Stimulated activated naive CD8-positive, alpha-beta T cell treated with anti-CD3 and anti-CD28 coated beads, Interleukin-15, amount 100 ng/mL, for 72 hours (primary cell): Measurements from ENCODE around the gene TAF1B.
A peak's percentile ranks its signal among the peaks of the same experiment; 100 is the strongest.
"Not testable (repeated sequence)": the region's sequence is repeated elsewhere in the genome, so short reads cannot be mapped to it uniquely, and the experiment has no call there.

Source experiments
- ATAC-seq: fragments of 150-1000 bp; cut with Tn5 transposase; 2 replicates; pipeline ENCODE4 v1.10.0; 2021; ENCODE audit warnings: mild to moderate bottlenecking, moderate library complexity
- DNase-seq, 2 donors: peaks; one replicate each; pipeline ENCODE4 v3.0.0; 2021 to 2022
- H3K27ac Mint-ChIP-seq, 2 donors: one replicate each; pipeline ENCODE4 v1.8.0; 2022; ENCODE audit warnings: mild to moderate bottlenecking in 2 of 2, mixed read lengths in 2 of 2, moderate library complexity in 2 of 2
- H3K27me3 Mint-ChIP-seq: one replicate; pipeline ENCODE4 v1.8.0; 2022; ENCODE audit warnings: mixed read lengths
- H3K4me1 Mint-ChIP-seq: one replicate; pipeline ENCODE4 v1.8.0; 2022; ENCODE audit warnings: mild to moderate bottlenecking, mixed read lengths
- H3K4me3 Mint-ChIP-seq, 2 donors: one replicate each; pipeline ENCODE4 v1.8.0; 2022; ENCODE audit warnings: mild to moderate bottlenecking in 2 of 2, mixed read lengths in 2 of 2, moderate library complexity in 1 of 2
- H3K9me3 Mint-ChIP-seq, 2 donors: one replicate each; pipeline ENCODE4 v1.8.0; 2022; ENCODE audit warnings: mixed read lengths in 2 of 2

Gene TAF1B

GRCh38 chr2:9918275-9918674, 75.0 kb downstream of the TAF1B start:
- peaks cover 13% of the 10 kb centered on the region for H3K4me1 Mint-ChIP-seq
- H3K27me3 Mint-ChIP-seq, result no peaks in the 10 kb centered on the region
- no peak overlapping the region for H3K27ac Mint-ChIP-seq
- no peaks in the 10 kb centered on the region for H3K9me3 Mint-ChIP-seq
- DNase-seq (no peak), ATAC-seq (no peak)
- H3K4me3 Mint-ChIP-seq, result no peak overlapping the region

GRCh38 chr2:9919512-9919911, 76.2 kb downstream of the TAF1B start:
- H3K9me3 Mint-ChIP-seq, result no peaks in the 10 kb centered on the region
- ATAC-seq (no peak), DNase-seq (no peak)
- no peak overlapping the region for H3K4me3 Mint-ChIP-seq
- H3K4me1 Mint-ChIP-seq, result peaks cover 7% of the 10 kb centered on the region
- H3K27ac Mint-ChIP-seq, result no peak overlapping the region
- H3K27me3 Mint-ChIP-seq, result no peaks in the 10 kb centered on the region

- not testable (repeated sequence) for H3K27ac Mint-ChIP-seq, ATAC-seq, H3K27me3 Mint-ChIP-seq, H3K4me1 Mint-ChIP-seq, DNase-seq, H3K4me3 Mint-ChIP-seq, H3K9me3 Mint-ChIP-seq
Observed at GRCh38 chr2:9927020-9927419, 83.7 kb downstream of the TAF1B start.

GRCh38 chr2:9937258-9937657, 94.0 kb downstream of the TAF1B start:
- no peak overlapping the region for H3K4me3 Mint-ChIP-seq
- no peaks in the 10 kb centered on the region for H3K4me1 Mint-ChIP-seq
- H3K27ac Mint-ChIP-seq, result peak overlapping the region in 1 of 2 donors; percentile 34
- no peaks in the 10 kb centered on the region for H3K27me3 Mint-ChIP-seq
- ATAC-seq (no peak), DNase-seq (no peak)
- no peaks in the 10 kb centered on the region for H3K9me3 Mint-ChIP-seq

- Mint-ChIP-seq H3K27me3 (no peaks in the 10 kb centered on the region), H3K27ac (peak overlapping the region in 1 of 2 donors; percentile 60), H3K4me3 (no peak overlapping the region), H3K9me3 (no peaks in the 10 kb centered on the region), H3K4me1 (no peaks in the 10 kb centered on the region)
- peak; percentile 9 for ATAC-seq
- no peak for DNase-seq
Observed at GRCh38 chr2:9937968-9938367, 94.7 kb downstream of the TAF1B start.

GRCh38 chr2:9939587-9940485, 96.6 kb downstream of the TAF1B start:
- Mint-ChIP-seq H3K9me3 (no peaks in the 10 kb centered on the region), H3K27ac (no peak overlapping the region), H3K4me3 (no peak overlapping the region), H3K27me3 (peaks cover 5% of the 10 kb centered on the region), H3K4me1 (no peaks in the 10 kb centered on the region)
- no peak for DNase-seq
- no peak for ATAC-seq

- H3K27ac Mint-ChIP-seq, result no peak overlapping the region
Observed at GRCh38 chr2:9941196-9941995, 98.1 kb downstream of the TAF1B start.

GRCh38 chr2:9941996-9942390, 98.7 kb downstream of the TAF1B start:
- Mint-ChIP-seq H3K4me3 (no peak overlapping the region), H3K9me3 (no peaks in the 10 kb centered on the region), H3K4me1 (no peaks in the 10 kb centered on the region), H3K27me3 (peaks cover 26% of the 10 kb centered on the region), H3K27ac (no peak overlapping the region)
- DNase-seq (no peak), ATAC-seq (no peak)

More at GRCh38 chr2:9941196-9941995, 98.1 kb downstream of the TAF1B start:
- peaks cover 20% of the 10 kb centered on the region for H3K27me3 Mint-ChIP-seq
- no peak overlapping the region for H3K4me3 Mint-ChIP-seq
- no peaks in the 10 kb centered on the region for H3K4me1 Mint-ChIP-seq
- H3K9me3 Mint-ChIP-seq, result no peaks in the 10 kb centered on the region
- DNase-seq, result no peak
- no peak for ATAC-seq

- ATAC-seq (no peak), DNase-seq (no peak)
- Mint-ChIP-seq H3K4me3 (no peak overlapping the region), H3K27me3 (peaks cover 40% of the 10 kb centered on the region), H3K9me3 (no peaks in the 10 kb centered on the region), H3K4me1 (no peaks in the 10 kb centered on the region), H3K27ac (no peak overlapping the region)
Observed at GRCh38 chr2:9944330-9944758, 101.1 kb downstream of the TAF1B start.

- DNase-seq (no peak), ATAC-seq (no peak)
- H3K9me3 Mint-ChIP-seq, result no peaks in the 10 kb centered on the region
- H3K27ac Mint-ChIP-seq, result no peak overlapping the region
- H3K4me1 Mint-ChIP-seq, result peaks cover 4% of the 10 kb centered on the region
- no peak overlapping the region for H3K4me3 Mint-ChIP-seq
- peaks cover 52% of the 10 kb centered on the region for H3K27me3 Mint-ChIP-seq
Observed at GRCh38 chr2:9945596-9945995, 102.3 kb downstream of the TAF1B start.

GRCh38 chr2:9946076-9946475, 102.8 kb downstream of the TAF1B start:
- no peak overlapping the region for H3K4me3 Mint-ChIP-seq
- DNase-seq (no peak), ATAC-seq (no peak)
- no peaks in the 10 kb centered on the region for H3K9me3 Mint-ChIP-seq
- peaks cover 55% of the 10 kb centered on the region for H3K27me3 Mint-ChIP-seq
- peaks cover 6% of the 10 kb centered on the region for H3K4me1 Mint-ChIP-seq
- H3K27ac Mint-ChIP-seq, result no peak overlapping the region

- no peak for ATAC-seq
- H3K27me3 Mint-ChIP-seq, result peaks cover 55% of the 10 kb centered on the region
Observed at GRCh38 chr2:9946818-9947217, 103.5 kb downstream of the TAF1B start.

GRCh38 chr2:9948721-9949120, 105.4 kb downstream of the TAF1B start:
- ATAC-seq (no peak), DNase-seq (no peak)
- Mint-ChIP-seq H3K27me3 (peaks cover 74% of the 10 kb centered on the region), H3K9me3 (no peaks in the 10 kb centered on the region), H3K4me3 (no peak overlapping the region), H3K27ac (no peak overlapping the region), H3K4me1 (peaks cover 6% of the 10 kb centered on the region)

More at GRCh38 chr2:9946818-9947217, 103.5 kb downstream of the TAF1B start:
- Mint-ChIP-seq H3K9me3 (no peaks in the 10 kb centered on the region), H3K4me3 (no peak overlapping the region), H3K4me1 (peaks cover 6% of the 10 kb centered on the region), H3K27ac (no peak overlapping the region)
- no peak for DNase-seq

- Mint-ChIP-seq H3K4me3 (peak overlapping the region in 1 of 2 donors; percentile 20), H3K27ac (no peak overlapping the region), H3K27me3 (peaks cover 81% of the 10 kb centered on the region), H3K9me3 (no peaks in the 10 kb centered on the region), H3K4me1 (peaks cover 6% of the 10 kb centered on the region)
- no peak for DNase-seq
- ATAC-seq, result no peak
Observed at GRCh38 chr2:9949239-9949991, 106.1 kb downstream of the TAF1B start.

- Mint-ChIP-seq H3K27ac (no peak overlapping the region), H3K4me1 (peaks cover 6% of the 10 kb centered on the region), H3K9me3 (no peaks in the 10 kb centered on the region), H3K27me3 (peaks cover 80% of the 10 kb centered on the region), H3K4me3 (peak overlapping the region; percentile 20 to 86)
- ATAC-seq, result no peak
- no peak for DNase-seq
Observed at GRCh38 chr2:9949992-9950520, 106.8 kb downstream of the TAF1B start.
